Gastroesophageal sphincter (tissue), 3 donors: ENCODE measurements around the gene EPHA8.

Experiments
- CTCF ChIP-seq, 4 experiments: fragments of 200-600 bp in 2 of 4; fragments of 450-650 bp in 2 of 4; sonication (generic) in 1 of 4; IDR thresholded peaks; one replicate each; pipeline ENCODE4 v1.5.1; 2017 to 2019; ENCODE audit warnings: antibody characterized with exemption in 4 of 4, mild to moderate bottlenecking in 2 of 4, moderate library complexity in 2 of 4
- EP300 ChIP-seq: sonication (generic); formaldehyde crosslinking; IDR thresholded peaks from one replicate; pipeline ENCODE4 v1.6.1; 2017; ENCODE audit warnings: antibody characterized with exemption, mild to moderate bottlenecking
- POLR2AphosphoS5 ChIP-seq: sonication (generic); formaldehyde crosslinking; IDR thresholded peaks from one replicate; pipeline ENCODE4 v1.6.1; 2017; ENCODE audit warnings: antibody characterized with exemption

GRCh38 chr1:22612671-22613571, 49.6 kb downstream of the EPHA8 start:
- TF ChIP-seq CTCF (IDR thresholded peaks at IDR 0.05) (no peak), POLR2AphosphoS5 (no peak), EP300 (no peak)
